Left lung (tissue), 10 donors: ENCODE measurements around the gene NINJ2. TPM values are rescaled to one million over a fixed set of nuclear protein-coding genes. Genes with fewer than 3 reads are reported as not detected.

Source experiments
- ATAC-seq: fragments of 200-7000 bp; cut with Tn5 transposase; one replicate; pipeline ENCODE4 v1.9.1; 2020; ENCODE audit warnings: moderate library complexity
- DNase-seq, 4 donors: peaks; one replicate each; pipeline ENCODE4 v3.0.0-alpha.2; 2013 to 2020
- H3K27ac ChIP-seq, 2 donors: fragments of 200-600 bp; sonication (generic) in 1 of 2; one replicate each; pipeline versions ENCODE4 v1.5.0 to v1.8.0; 2020 to 2021
- H3K27me3 ChIP-seq, 2 donors: fragments of 200-600 bp; sonication (generic) in 1 of 2; one replicate each; pipeline versions ENCODE4 v1.5.0 to v1.8.0; 2020 to 2021
- H3K36me3 ChIP-seq, 2 donors: fragments of 200-600 bp; sonication (generic) in 1 of 2; one replicate each; pipeline versions ENCODE4 v1.5.0 to v1.8.0; 2020 to 2021
- H3K4me1 ChIP-seq, 2 donors: fragments of 200-600 bp; one replicate each; pipeline ENCODE4 v1.8.0; 2021
- H3K4me3 ChIP-seq, 2 donors: fragments of 200-600 bp; sonication (generic) in 1 of 2; one replicate each; pipeline versions ENCODE4 v1.5.0 to v1.8.0; 2020 to 2021; ENCODE audit warnings: mild to moderate bottlenecking in 1 of 2
- H3K9me3 ChIP-seq, 2 donors: fragments of 200-600 bp; sonication (generic) in 1 of 2; one replicate each; pipeline versions ENCODE4 v1.5.0 to v1.8.0; 2020 to 2021
- CTCF ChIP-seq, 2 donors: fragments of 200-600 bp; sonication (generic) in 1 of 2; IDR thresholded peaks; one replicate each; pipeline versions ENCODE4 v1.5.0 to v1.8.0; 2021; ENCODE audit warnings: antibody characterized with exemption in 2 of 2
- intact Hi-C, 2 donors: fragments of 100-400 bp; cut with DNase I; formaldehyde crosslinking; loops; one replicate each; pipeline versions ENCODE4 v1.11.2 to v1.14.2; 2022
- polyA plus RNA-seq, 6 donors: library from polyadenylated mRNA; unstranded; fragments of 120-200 nt; gene quantifications; one replicate each; pipeline ENCODE4 v1.2.1, GENCODE V29; 2013; ENCODE audit not compliant: insufficient read length in 6 of 6
- total RNA-seq, 2 donors: library from RNA; stranded (reverse); fragmentation: NEBNext Ultra II Directional; extraction: Animal tissue kit (Norgen Biotek cat#: 25700); gene quantifications; one replicate each; pipeline ENCODE4 v1.2.1, GENCODE V29; 2021
- donor health status: DM: no; HTN: yes; CAD: no.
- donor health status: DM: no; HTN: no; CAD: no.

NINJ2 gene
- total and polyA plus RNA-seq, 8 donors, result 1.2 to 18.0 (median 2.8) TPM

- Histone ChIP-seq H3K9me3 (no peaks in the 10 kb centered on the region), H3K4me1 (peaks cover 0 to 24% of the 10 kb centered on the region in 2 donors), H3K36me3 (peaks cover 0 to 31% of the 10 kb centered on the region in 2 donors), H3K27ac (peak overlapping the region in 1 of 2 donors; percentile 74), H3K4me3 (peak overlapping the region in 1 of 2 donors; percentile 14), H3K27me3 (no peaks in the 10 kb centered on the region)
- DNase-seq (no peak), ATAC-seq (no peak)
- no peak for TF ChIP-seq CTCF (IDR thresholded peaks at IDR 0.05)
- intact Hi-C loops, result no loop called here
Observed at GRCh38 chr12:554001-554285, 109.3 kb downstream of the NINJ2 start.

- DNase-seq (peak in 1 of 4 donors; percentile 90), ATAC-seq (no peak)
- no peak for TF ChIP-seq CTCF (IDR thresholded peaks at IDR 0.05)
- Histone ChIP-seq H3K9me3 (no peaks in the 10 kb centered on the region), H3K27me3 (no peaks in the 10 kb centered on the region), H3K27ac (peak overlapping the region in 1 of 2 donors; percentile 74), H3K4me1 (peaks cover 0 to 24% of the 10 kb centered on the region in 2 donors), H3K36me3 (peaks cover 0 to 26% of the 10 kb centered on the region in 2 donors), H3K4me3 (peak overlapping the region in 1 of 2 donors; percentile 14)
- intact Hi-C loops, result no loop called here
Observed at GRCh38 chr12:553216-554000, 109.8 kb downstream of the NINJ2 start.

- H3K36me3 ChIP-seq, result peaks cover 0 to 16% of the 10 kb centered on the region in 2 donors
- ATAC-seq (no peak), DNase-seq (no peak)
- peaks cover 0 to 6% of the 10 kb centered on the region in 2 donors for H3K27me3 ChIP-seq
- peak overlapping the region in 1 of 2 donors; percentile 74 for H3K27ac ChIP-seq
- intact Hi-C loops, result no loop called here
- H3K9me3 ChIP-seq, result no peaks in the 10 kb centered on the region
- peaks cover 0 to 24% of the 10 kb centered on the region in 2 donors for H3K4me1 ChIP-seq
- H3K4me3 ChIP-seq, result no peak overlapping the region
- TF ChIP-seq CTCF (IDR thresholded peaks at IDR 0.05), result no peak
Observed at GRCh38 chr12:552466-552865, 110.8 kb downstream of the NINJ2 start.

- intact Hi-C loops, result no loop called here
- Histone ChIP-seq H3K36me3 (peaks cover 0 to 16% of the 10 kb centered on the region in 2 donors), H3K27me3 (peaks cover 0 to 18% of the 10 kb centered on the region in 2 donors), H3K4me3 (no peak overlapping the region), H3K9me3 (no peaks in the 10 kb centered on the region), H3K27ac (no peak overlapping the region), H3K4me1 (peaks cover 0 to 37% of the 10 kb centered on the region in 2 donors)
- TF ChIP-seq CTCF (IDR thresholded peaks at IDR 0.05), result no peak
- ATAC-seq, result no peak
- DNase-seq, result no peak
Observed at GRCh38 chr12:550473-551260, 112.6 kb downstream of the NINJ2 start.
